HepG2 (cell line): Measurements from ENCODE around the gene CHMP2B. TPM values are rescaled to one million over a fixed set of nuclear protein-coding genes. Genes with fewer than 3 reads are reported as not detected.

ENCODE experiments used
- ETV6 ChIP-seq: sonication (generic); formaldehyde crosslinking; conservative IDR thresholded peaks from 2 replicates; pipeline ENCODE4 v1.4.0; 2020; ENCODE audit warnings: missing genetic modification reagents
- FOXJ3 ChIP-seq: sonication (generic); formaldehyde crosslinking; IDR thresholded peaks from 2 replicates; pipeline ENCODE4 v1.4.0; 2020; ENCODE audit warnings: missing genetic modification reagents, mild to moderate bottlenecking, borderline replicate concordance
- GRHL1 ChIP-seq: sonication (generic); formaldehyde crosslinking; conservative IDR thresholded peaks from 2 replicates; pipeline ENCODE4 v1.8.0; 2022; ENCODE audit warnings: missing genetic modification reagents
- HBP1 ChIP-seq: IDR thresholded peaks from 2 replicates; pipeline ENCODE4 v1.6.1; 2016; ENCODE audit warnings: low read depth, control low read depth
- KLF16 ChIP-seq, 2 experiments: sonication (generic) in 1 of 2; formaldehyde crosslinking in 1 of 2; IDR thresholded peaks; 2 replicates each; pipeline versions ENCODE4 v1.6.1 to v1.8.0; 2016 to 2023; ENCODE audit warnings: missing genetic modification reagents in 2 of 2, missing compliant biosample characterization in 1 of 2
- NFAT5 ChIP-seq: sonication (generic); formaldehyde crosslinking; IDR thresholded peaks from 2 replicates; pipeline ENCODE4 v1.4.0; 2020; ENCODE audit warnings: missing genetic modification reagents
- NFYC ChIP-seq: IDR thresholded peaks from 2 replicates; pipeline ENCODE4 v1.6.1; 2016; ENCODE audit warnings: missing genetic modification reagents, missing compliant biosample characterization
- NONO ChIP-seq, 2 experiments: fragments of 450-650 bp in 1 of 2; sonication (generic) in 1 of 2; formaldehyde crosslinking in 1 of 2; IDR thresholded peaks in 1 of 2; conservative IDR thresholded peaks in 1 of 2; 2 replicates each; pipeline versions ENCODE4 v1.6.1 to v1.8.0; 2017 to 2022; ENCODE audit warnings: mild to moderate bottlenecking in 1 of 2, missing genetic modification reagents in 1 of 2, moderate library complexity in 1 of 2
- SMARCC2 ChIP-seq: fragments of 450-650 bp; IDR thresholded peaks from 2 replicates; pipeline ENCODE4 v1.6.1; 2017; ENCODE audit warnings: antibody characterized with exemption, mild to moderate bottlenecking
- ZFP91 ChIP-seq: sonication (generic); formaldehyde crosslinking; IDR thresholded peaks from 2 replicates; pipeline ENCODE4 v1.9.0; 2022; ENCODE audit warnings: missing genetic modification reagents, mild to moderate bottlenecking, borderline replicate concordance
- ZNF101 ChIP-seq: sonication (generic); formaldehyde crosslinking; IDR thresholded peaks from 2 replicates; pipeline ENCODE4 v1.4.0; 2020; ENCODE audit warnings: mild to moderate bottlenecking, low read depth, missing genetic modification reagents, borderline replicate concordance
- ZNF274 ChIP-seq: sonication (generic); formaldehyde crosslinking; IDR thresholded peaks from 2 replicates; pipeline ENCODE4 v1.5.1; 2020; ENCODE audit warnings: mild to moderate bottlenecking, missing genetic modification reagents
- ZNF512B ChIP-seq: sonication (generic); formaldehyde crosslinking; IDR thresholded peaks from 2 replicates; pipeline ENCODE4 v1.5.1; 2020; ENCODE audit warnings: missing genetic modification reagents, mild to moderate bottlenecking, borderline replicate concordance
- ZNF816 ChIP-seq: sonication (generic); formaldehyde crosslinking; IDR thresholded peaks from 2 replicates; pipeline ENCODE4 v1.8.0; 2022; ENCODE audit warnings: missing genetic modification reagents, mild to moderate bottlenecking, borderline replicate concordance
- polyA plus RNA-seq, 8 experiments: library from polyadenylated mRNA; depleted of rRNA in 3 of 8; stranded (reverse) in 7 of 8; unstranded in 1 of 8; fragments of >200 nt; fragmentation: Illumina TruSeq in 4 of 8; extraction: Trizol in 4 of 8; gene quantifications; 2 replicates each; pipeline versions ENCODE4 v1.2.1 to v1.2.3, GENCODE V29; 2011 to 2016; ENCODE audit warnings: low read depth in 4 of 8, missing spikeins in 1 of 8, mixed read lengths in 1 of 8; ENCODE audit not compliant: insufficient read depth in 1 of 8
- total RNA-seq, 5 experiments: library from RNA; depleted of rRNA; stranded (reverse); fragments of >200 nt; fragmentation: Illumina TruSeq; extraction: Trizol; gene quantifications; 2 replicates each; pipeline ENCODE4 v1.2.3, GENCODE V29; 2016; ENCODE audit warnings: low read depth in 1 of 5

CHMP2B gene
- total and polyA plus RNA-seq, 2 of the 13 experiments (the other 11 are each of a cell fraction or from before 2014, with no cell fraction given), result 6.9 to 33.5 TPM

- TF ChIP-seq SMARCC2, result no peak
- no peak for TF ChIP-seq HBP1
- no peak for TF ChIP-seq ZNF101 (CRISPR knock-in tag)
- no peak for TF ChIP-seq NONO (IDR thresholded peaks at IDR 0.05)
- TF ChIP-seq NONO (CRISPR knock-in tag; conservative IDR thresholded peaks at IDR 0.05), result no peak
- no peak for TF ChIP-seq NFAT5 (CRISPR knock-in tag)
- no peak for TF ChIP-seq ZFP91 (CRISPR knock-in tag)
- TF ChIP-seq FOXJ3 (CRISPR knock-in tag), result peak; percentile 62; the same call in 1 of the 2 replicates
- no peak for TF ChIP-seq NFYC (CRISPR knock-in tag)
- TF ChIP-seq ZNF512B (CRISPR knock-in tag), result no peak
- no peak for TF ChIP-seq ZNF274 (CRISPR knock-in tag)
- TF ChIP-seq GRHL1 (CRISPR knock-in tag), result no peak
- no peak for TF ChIP-seq ZNF816 (CRISPR knock-in tag)
- no peak for TF ChIP-seq KLF16 (CRISPR knock-in tag; IDR thresholded peaks at IDR 0.05)
- no peak for TF ChIP-seq ETV6 (CRISPR knock-in tag)
Observed at GRCh38 chr3:87206070-87206469, 21.0 kb upstream of the CHMP2B start (continued).
